HG02588 (cell line): ENCODE results near the gene CELF4.

Experiments
- ATAC-seq: cut with Tn5 transposase; IDR thresholded peaks from one replicate; pipeline ENCODE4 v1.9.1; 2021; ENCODE audit warnings: mild to moderate bottlenecking, moderate library complexity; ENCODE audit not compliant: unreplicated experiment

CELF4 gene

DNA sequence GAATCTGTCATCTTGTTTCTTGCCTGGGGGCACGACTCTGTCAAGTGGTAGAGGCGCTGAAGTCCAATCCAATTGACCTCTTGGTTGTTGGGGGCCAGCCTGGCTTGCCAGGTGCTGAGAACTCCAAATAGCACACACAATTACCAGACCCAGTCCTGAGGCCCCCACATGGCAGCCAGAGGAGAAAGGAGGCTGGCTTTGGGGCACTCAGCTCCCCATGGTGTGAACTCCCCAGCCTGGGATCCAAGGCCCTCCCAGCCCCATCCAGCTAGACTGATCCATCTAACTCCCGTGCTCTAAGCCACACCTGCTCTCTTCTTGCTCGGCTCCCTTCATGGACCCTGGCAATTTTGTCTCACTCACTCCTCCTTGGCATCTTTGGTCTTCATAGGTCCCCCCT lies 170.0 kb downstream of the CELF4 start:
- no peak for ATAC-seq

DNA sequence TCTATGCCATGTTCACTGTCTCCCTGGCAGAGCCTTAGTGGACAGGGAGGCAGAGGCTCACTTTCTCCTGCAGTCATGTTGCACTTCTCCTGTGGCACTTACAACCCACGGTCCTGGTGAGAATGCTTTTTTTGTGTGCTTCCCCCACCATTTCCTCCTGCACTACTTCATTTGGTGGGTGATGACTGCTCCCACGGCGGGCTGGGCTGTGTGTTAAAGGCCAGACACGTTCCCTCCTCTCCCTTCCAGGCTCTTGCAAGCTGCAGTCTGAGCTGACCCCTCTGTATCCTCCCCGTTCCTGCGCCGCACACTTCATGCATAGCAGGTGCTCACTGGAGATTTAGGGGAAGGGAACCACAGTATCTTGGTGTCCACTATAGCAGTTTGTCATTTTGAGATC lies 170.5 kb downstream of the CELF4 start:
- ATAC-seq = no peak

DNA sequence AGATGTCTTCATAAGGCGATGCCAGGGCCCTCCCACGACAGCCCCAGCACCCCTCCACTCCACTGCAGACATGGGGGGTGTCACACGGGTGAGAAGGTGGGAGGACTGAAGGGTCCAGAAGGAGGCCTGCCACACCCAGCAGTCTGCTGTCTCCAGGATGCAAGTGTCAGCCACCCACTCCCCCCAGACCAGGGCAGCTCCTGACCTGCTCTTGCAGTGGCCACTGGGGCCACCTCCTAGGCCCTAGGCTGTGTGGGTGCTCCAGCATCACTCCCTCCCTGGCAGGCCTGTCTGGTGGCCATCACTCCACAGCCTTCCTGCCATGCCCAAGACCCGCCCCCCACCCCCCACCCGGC lies 171.0 kb downstream of the CELF4 start:
- ATAC-seq = no peak

DNA sequence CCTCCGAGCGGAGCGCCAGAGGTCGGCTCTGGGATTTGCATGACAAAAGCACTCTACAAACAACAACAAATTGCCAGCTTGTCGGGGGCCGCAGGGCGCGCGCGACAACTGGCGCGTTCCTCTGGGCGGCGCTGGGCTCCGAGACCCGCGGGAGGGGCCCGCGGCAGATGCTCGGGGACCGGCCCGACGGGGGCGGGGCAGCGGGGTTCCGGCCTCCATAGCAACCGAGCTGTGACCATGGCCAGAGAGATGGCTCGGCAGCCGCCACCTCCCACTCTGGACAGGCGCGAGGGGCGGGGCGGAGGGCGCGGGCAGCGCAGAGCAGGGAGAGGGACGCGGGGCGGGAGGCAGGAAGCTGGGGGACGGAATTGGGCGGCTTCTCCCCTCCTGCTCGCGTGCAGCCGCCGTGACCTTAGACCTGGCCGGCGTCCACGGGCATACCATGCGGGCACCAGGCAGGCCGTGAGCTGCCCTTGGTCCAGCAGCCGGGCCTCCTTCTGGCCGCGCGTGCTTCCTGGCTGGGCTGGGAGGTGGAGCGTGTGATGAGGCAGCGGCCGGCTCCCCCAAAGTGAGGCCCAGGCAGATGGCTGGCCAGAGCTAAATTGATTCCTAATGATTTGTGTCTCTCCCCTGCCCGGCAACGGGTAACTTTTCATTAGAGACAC lies 171.5 kb downstream of the CELF4 start:
- no peak for ATAC-seq

DNA sequence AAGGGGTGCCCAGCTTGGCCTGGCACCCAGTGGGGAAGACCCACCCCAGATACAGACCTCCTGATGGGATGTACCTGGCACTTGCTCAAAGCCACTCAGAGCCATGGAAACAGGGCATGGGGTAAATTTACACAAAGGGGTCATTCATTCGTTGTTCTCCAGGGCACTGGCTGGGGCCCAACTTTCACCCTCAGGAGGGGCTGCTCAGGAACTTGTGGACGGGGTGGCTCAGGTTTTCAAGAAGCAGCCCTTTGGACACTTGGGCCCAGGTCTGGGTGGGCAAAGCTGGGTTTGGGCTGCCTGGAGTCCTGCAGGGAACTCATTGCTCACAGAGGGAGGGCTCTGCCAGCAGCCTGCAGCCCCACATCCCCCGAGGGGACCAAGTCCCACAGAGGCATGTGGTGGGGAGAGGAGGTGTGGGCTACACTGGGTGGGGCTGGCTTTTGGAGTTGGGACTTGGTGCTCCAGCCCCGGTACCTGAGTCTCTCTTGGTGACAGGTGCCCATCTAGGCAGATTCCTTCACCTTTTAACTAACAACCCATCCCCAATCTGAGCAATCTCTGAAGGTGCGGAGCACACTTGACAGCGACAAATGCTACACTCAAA lies 172.3 kb downstream of the CELF4 start:
- no peak for ATAC-seq

DNA sequence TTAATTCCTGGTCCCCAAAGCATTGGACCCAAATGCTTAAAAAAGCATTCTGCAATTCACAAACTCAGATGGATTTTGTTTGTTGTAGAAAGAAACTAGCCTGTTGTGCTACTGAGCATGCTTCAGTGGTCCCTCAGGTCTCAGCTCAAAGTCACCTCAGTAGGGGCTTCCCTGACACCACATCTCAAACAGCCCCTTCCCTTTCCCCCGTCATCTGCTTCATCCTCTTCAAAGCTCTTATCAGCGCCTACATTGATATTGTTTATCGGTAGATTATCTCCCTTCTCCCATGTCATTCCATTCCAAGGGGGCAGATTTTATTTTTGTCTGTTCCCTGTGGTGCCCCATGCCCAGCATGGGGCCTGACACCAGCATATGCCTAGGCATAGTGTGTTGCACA lies 172.9 kb downstream of the CELF4 start:
- ATAC-seq = no peak

DNA sequence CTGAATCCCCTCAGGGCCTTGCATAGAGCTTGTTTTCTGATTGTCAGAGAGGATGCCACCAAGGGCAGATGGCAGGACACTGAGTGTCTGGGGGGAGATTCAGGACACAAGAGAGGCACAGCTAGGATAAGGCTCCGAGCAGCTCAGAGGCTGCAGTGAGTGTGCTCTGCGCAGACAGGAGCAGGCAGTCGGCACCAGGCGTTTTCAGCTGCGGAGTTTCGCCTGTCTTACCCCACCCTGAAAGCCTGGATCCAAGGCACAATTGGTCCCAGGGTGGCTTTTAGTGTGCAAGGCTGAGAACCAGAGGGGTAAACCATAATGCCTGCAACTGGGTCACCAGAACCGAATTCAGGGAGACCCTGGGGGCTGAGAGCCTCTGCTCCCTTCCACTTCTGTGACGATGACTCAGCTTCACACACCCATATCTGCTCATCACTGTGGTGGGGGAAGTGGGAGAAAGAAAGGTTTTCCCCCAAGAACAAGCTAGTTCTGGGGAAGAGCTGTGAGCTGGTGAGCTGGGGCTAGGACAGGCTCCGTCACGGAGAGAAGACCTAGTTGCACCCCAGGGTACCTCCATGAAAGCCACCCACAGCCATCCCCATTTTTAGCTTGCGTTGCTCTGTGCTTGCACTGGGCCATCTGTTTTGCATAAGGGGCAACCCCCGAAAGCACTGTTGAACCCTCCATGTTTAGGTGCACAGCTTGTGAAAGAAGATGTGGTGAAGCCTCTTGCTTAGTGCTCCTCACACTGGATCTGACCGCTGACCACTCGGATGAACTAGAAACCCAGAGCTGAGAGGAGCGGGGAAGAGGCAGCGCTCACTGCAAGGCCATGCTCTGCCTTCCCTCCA lies 173.7 kb downstream of the CELF4 start:
- ATAC-seq = peak; percentile 87

DNA sequence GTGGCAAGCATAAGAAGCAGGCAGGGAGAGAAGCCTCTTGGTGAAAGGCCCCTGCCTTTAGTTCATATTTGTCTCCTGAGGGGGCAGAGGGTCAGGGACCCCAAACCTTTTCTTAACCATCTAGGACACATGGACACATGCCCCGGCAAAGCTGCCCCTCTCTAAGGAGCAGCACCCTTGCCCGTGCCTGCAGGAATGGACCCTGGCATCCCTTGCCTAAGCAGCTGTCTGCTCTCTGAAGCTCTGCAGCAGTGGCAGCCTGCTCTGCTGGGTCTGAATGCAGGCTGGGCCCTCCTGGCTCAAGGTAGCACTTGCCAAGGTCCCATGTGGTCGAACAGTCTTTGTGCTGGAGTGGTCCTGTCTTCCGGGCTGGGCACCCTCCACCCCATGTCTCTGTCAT lies 174.4 kb downstream of the CELF4 start:
- no peak for ATAC-seq

DNA sequence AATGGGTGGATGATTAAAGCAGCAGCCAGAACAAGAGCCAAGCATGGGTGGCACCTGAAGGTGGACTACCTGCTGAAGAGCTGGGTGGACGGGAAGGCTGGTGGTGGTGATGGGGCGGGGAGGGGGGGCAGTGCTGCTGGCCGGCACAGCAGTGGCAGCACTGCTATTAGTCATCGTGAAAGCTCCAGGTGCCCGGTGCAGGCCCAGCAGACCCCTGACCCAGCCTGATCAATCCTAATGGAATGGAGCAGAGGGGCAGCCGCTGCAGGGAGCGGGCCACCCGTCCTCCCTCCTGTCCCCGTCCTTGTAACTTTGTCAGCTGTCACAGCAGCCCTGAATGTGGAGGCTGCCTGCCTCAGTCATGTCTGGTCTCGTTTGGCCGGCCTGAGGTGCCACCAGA lies 174.9 kb downstream of the CELF4 start:
- no peak for ATAC-seq

DNA sequence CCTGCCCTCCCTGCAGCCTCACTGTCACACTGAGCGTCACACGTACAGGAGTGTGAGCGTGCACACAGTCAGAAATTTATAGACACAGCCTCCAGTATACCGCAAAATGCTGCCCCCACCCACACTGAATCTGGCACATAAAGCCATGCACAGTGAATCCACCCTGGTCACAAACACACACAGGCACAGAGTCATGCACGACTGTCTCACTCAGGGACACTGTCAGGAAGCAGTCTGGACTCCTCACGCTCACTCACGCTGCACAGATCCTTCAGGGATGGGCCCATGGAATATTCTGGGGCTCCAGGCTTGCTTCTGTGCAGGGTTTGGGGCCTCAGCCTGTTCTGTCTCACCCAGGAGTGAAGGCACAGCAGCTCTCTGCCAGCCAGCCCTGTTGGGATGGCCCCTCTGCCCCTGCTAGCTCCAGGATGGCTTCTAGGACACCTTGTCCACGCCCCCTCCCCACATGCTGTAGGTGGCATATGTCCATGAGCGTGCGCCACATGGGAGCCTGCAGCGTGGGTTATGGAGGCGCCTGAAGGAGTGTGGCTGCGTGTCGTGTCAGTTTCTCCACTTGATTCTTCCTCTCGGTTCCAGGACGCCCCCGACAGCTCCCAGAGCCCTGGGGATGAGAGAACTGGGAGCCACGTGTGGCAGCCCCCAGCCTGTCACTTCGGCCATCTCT lies 175.8 kb downstream of the CELF4 start:
- no peak for ATAC-seq

DNA sequence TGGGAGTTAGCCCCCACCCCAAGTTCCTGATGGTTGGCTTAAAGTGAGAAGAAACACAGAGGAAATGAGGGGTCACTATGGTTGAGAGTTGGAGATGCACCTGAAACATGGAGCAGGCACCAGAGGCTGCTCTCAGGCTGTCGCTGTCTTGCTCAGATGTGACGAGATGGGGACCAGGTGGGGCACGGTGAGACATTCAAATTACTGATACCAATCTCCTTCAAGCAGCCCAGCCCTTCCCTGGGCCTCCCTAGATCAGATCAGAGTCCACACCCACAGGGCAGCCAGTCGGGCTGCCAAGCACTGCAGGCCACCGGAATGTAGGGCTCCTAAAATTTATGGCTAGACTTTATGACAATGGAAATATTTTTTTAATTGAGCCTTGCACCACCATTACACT lies 176.6 kb downstream of the CELF4 start:
- no peak for ATAC-seq

DNA sequence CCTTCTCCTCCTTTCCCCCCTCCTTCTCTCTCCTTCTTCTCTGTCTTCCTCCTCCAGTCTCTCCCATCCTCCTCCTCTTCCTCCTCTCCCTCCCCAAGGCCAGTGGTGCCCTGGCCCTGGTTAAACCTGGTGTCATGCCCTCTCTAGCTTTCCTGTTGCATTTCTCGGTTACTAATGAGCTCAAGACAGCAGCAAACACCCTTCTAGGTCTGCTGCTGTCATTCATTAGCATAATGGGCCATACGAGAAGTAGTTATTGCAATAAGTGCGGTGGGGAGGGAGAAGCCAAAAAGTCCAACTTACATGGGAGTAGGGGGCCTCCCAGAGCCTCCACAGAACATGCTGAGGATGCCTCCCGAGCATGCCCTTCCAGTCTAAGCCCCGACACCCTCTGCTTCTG lies 177.2 kb downstream of the CELF4 start:
- no peak for ATAC-seq

DNA sequence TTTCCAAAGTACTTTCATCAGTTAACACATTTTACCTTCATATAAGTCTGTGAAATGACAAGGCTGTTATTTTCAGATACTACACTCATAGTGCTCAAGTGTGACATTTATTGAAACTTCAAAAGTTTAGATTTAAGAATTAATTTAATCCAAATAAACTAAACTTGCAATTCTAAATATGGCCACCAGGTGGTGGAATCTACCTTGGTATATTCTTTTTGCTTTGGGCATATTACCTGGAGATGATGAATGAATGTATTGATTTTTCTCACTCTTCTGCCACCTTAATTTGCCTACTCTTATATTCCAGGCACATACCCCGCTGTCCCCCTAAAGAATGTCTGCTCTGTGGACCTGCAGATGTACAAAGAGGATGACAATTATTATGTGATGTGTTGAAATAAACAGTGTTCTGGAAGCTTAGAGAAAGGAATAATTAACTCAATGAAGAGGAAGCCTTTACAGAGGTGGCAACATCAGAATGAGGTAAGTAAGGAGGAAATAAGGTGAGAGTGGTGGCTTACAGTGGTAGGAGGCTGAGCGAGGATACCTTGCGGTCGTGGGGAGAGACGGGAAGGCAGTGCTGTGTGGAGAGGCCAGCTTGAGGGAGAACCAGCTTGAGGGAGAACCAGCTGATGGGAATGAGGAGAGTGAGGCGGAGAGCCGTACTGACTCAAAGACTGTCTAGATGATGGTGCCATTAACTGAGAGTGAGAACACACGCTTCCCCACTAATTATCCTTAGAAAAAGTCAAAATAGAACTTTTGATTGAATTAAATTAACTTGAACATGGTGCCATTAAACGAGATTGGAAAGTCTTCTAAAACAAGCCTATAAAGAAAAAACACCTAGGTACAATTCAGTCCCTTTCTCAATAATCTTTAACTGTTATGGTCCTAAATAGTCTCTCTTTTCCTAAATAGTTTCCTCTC lies 179.5 kb downstream of the CELF4 start:
- no peak for ATAC-seq

DNA sequence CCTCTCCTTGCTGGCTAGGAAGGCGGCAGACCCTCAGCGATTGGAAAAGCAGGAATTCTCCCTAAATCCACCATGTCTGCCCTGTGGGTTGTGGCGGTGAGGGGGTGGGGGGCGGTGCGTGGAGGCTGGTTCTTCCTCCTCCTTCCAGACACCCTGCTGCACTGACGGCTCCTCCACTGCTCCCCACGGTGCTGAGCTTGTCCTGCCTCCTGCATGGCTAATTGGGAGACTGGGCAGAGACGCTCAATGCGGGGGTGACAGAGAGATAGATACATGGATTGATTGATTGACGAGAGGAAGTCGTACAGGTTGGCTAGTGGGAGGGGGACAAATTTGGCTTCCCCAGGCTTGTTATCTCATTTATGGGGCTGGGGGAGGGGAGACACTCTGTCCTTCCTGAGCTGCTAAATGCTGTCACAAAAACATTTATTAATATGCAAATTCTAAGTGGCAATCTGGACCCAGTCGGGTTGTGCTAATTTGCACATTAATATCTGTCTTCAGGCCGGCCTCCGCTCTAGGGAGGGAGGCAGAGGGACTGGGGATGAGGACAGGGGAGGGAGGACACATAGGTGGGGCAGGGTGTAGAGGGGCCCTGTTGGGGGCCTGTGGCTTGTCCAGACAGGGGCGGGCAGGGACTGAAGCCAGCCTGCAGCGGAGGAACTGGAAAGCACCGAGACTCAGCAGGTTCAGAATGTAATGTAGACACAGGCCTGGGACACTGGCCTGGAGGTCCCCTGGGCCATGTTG lies 181.6 kb downstream of the CELF4 start:
- ATAC-seq = no peak

DNA sequence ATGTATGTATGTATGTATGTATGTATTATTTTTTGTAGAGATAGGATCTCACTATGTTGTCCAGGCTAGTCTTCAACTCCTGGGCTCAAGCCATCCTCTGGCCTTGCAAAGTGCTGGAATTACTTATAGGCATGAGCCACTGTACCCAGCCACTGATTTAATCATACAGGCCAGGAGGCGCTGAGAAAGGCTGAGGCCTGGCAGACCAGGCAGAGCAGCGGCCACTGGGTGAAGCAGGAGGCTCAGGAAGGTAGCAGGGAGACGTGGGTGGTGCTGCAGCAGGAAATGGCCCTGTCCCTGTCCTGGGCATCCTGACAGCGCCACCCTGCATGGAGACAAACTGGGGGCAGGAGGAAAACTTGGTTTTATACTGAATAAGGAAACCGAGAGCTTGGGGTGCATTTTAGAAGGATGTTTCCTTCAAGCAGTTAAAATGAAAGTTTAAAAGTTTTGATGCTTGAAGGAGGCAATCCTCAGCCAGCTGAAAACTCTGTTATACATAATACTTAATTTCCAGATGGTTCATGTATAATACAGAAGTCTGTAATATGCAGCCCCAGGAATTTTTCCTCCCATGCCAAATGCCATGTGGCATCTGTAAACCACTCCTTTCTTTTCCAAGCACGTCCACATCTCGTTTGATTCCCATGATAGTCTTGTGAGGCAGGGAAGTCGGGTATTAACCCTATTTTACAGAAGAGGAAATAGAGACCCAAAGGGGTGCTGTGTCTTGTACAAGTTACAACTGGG lies 182.4 kb downstream of the CELF4 start:
- no peak for ATAC-seq

DNA sequence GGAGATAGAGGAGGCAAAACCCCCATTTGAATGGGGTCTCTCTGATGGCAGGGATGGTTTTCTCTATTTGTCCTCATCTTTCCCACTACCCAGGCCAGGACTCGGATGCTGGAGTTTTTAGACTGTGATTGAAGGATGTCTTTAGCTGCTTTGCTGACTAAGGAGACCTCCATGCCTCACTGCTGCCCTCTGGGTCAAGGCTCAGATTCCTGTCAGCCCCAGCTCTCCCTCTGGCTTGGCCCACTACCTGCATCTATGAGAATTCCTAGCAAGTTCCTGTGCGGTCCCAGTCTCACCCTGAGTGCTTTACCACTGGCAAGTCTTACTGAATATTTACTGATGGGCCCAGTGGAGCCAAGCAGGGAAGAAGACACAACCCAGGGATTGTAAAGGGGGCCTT lies 184.0 kb downstream of the CELF4 start:
- ATAC-seq = no peak

DNA sequence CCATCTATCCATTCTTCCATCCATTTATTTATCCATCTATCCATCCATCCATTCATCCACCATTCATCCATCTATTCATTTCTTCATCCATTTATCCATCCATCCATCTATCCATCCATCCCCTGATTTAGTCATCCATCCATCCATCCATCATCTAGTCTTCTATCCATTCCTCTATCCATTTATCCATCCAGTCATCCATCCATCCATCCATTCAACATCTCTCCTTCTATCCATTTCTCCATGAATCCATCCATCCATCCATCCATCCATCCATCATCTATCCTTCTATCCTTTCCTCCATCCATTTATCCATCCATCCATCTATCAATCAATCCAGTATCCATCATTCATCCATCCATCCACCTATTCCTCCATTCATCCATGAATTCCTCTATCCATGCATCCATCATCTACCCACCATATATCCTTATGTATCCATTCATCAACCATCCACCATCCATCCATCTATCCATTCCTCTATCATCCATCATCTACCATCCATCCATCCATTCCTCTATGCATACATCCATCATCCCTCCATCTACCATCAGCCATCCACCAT lies 185.0 kb downstream of the CELF4 start:
- ATAC-seq = no peak

DNA sequence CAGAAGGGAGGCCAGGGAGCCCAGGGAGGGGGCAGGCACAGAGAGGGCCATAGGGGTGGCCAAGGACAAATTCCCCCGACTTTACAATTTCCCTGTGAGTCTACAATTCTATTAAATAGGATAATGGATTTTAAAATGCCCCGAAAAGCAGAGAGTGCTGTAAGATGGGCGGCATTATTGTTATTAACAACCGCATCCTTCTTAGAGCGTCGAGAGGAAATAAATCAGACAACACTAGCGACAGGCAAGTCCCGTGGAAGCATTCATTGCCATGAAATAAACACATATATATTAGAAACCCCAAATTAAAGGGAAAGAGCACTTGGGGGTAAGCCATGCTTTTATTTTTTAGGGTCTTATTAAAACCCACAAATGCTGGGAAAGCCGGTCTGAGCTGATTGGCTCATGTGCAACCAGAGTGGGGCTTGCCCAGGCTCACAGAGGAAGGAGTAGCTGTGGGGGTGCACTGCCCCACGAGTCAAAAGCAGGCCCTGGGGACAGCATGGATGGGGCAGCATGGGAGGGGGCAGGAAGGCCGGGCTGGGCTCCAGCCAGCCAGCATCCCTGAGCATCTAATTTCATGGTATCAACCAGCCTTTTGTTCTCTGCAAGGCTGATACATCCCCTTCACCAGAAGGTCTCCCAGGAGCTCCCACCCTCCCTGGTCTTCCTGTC lies 187.1 kb downstream of the CELF4 start:
- no peak for ATAC-seq
